Cardiac muscle cell (in vitro differentiated cells and primary cell): ENCODE results near the gene TIMM22. TPM values are rescaled to one million over a fixed set of nuclear protein-coding genes. Genes with fewer than 3 reads are reported as not detected.

Experiments used
- DNase-seq, 2 donors: peaks; one replicate each; pipeline versions ENCODE4 v3.0.0 to v3.0.0-alpha.2; 2010 to 2017; ENCODE audit warnings: low read depth in 1 of 2, low spot score in 1 of 2
- H3K27ac ChIP-seq: fragments of 200-600 bp; sonication (generic); 2 replicates; pipeline ENCODE4 v1.5.1; 2016
- H3K27me3 ChIP-seq: fragments of 200-600 bp; sonication (generic); 2 replicates; pipeline ENCODE4 v1.6.0; 2016; ENCODE audit warnings: control low read depth
- H3K36me3 ChIP-seq: fragments of 200-600 bp; sonication (generic); 2 replicates; pipeline ENCODE4 v1.5.1; 2016; ENCODE audit warnings: control low read depth
- H3K4me1 ChIP-seq: fragments of 200-600 bp; sonication (generic); 2 replicates; pipeline ENCODE4 v1.8.1; 2017; ENCODE audit warnings: low read depth, mild to moderate bottlenecking, mixed run types
- H3K4me3 ChIP-seq: fragments of 200-600 bp; sonication (generic); 2 replicates; pipeline ENCODE4 v1.5.1; 2016; ENCODE audit warnings: mild to moderate bottlenecking
- H3K9me3 ChIP-seq: fragments of 200-600 bp; sonication (generic); 2 replicates; pipeline ENCODE4 v1.5.1; 2017; ENCODE audit warnings: low read depth, mild to moderate bottlenecking, control low read depth
- polyA plus RNA-seq: library from polyadenylated mRNA; unstranded; fragments of >200 nt; fragmentation: Nextera tagmentation; extraction: Ambion mirVana; gene quantifications from 2 replicates; pipeline ENCODE4 v1.2.1, GENCODE V29; 2016
- total RNA-seq: library from RNA; depleted of rRNA; stranded (reverse); fragments of >200 nt; gene quantifications from 2 replicates; pipeline ENCODE4 v1.2.3, GENCODE V29; 2016
- TF ChIP-seq, protein P1 (sequence below): IDR thresholded peaks from 2 replicates; pipeline ENCODE4 v1.5.1; 2012; ENCODE audit warnings: low read depth, mild to moderate bottlenecking, low read length

The TIMM22 gene
- total and polyA plus RNA-seq, 2 experiments from 2014 or later = 28.4 to 33.1 TPM

DNA sequence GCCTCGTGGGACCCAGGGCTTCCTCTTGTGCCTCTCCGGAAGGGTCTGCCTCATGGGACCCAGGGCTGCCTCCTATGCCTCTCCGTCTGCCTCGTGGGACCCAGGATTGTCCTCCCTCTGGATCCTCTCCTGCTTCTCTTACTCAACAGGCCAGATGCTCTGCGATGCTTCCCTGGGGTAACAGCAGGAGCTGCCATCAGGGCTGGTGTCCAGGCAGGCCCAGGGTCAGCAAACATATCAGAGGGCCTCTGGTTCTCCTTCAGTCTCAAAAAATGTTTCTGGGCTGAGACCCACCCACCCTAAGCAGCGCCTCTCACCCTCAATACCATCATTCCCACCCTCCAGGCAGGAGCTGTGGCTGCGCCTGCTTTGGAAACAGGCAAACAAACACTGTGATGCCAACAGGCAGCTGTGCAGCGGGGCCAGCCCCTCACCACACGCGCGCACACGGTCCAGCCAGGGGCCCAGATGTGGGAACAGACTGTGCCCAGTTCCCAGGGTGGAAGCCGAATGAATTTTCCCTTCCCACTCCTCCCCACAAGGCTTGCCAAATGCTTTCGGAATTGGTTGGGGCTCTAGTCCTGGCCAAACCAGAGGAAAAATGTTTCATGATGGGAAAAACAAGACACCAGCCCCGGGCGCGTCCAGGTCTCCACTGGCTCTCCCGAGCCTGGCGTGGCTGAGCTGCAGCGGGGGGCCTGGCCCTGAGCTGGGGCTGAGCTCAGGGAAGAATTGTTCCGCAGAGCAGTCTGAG lies 11.3 kb downstream of the TIMM22 start:
- TF ChIP-seq, protein P1, sequence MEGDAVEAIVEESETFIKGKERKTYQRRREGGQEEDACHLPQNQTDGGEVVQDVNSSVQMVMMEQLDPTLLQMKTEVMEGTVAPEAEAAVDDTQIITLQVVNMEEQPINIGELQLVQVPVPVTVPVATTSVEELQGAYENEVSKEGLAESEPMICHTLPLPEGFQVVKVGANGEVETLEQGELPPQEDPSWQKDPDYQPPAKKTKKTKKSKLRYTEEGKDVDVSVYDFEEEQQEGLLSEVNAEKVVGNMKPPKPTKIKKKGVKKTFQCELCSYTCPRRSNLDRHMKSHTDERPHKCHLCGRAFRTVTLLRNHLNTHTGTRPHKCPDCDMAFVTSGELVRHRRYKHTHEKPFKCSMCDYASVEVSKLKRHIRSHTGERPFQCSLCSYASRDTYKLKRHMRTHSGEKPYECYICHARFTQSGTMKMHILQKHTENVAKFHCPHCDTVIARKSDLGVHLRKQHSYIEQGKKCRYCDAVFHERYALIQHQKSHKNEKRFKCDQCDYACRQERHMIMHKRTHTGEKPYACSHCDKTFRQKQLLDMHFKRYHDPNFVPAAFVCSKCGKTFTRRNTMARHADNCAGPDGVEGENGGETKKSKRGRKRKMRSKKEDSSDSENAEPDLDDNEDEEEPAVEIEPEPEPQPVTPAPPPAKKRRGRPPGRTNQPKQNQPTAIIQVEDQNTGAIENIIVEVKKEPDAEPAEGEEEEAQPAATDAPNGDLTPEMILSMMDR = no peak
- H3K27me3 ChIP-seq = no peaks in the 10 kb centered on the region
- no peak for DNase-seq
- H3K36me3 ChIP-seq = peaks cover 26% of the 10 kb centered on the region
- no peak overlapping the region for H3K4me3 ChIP-seq
- no peaks in the 10 kb centered on the region for H3K9me3 ChIP-seq
- H3K4me1 ChIP-seq = no peaks in the 10 kb centered on the region
- no peak overlapping the region for H3K27ac ChIP-seq

DNA sequence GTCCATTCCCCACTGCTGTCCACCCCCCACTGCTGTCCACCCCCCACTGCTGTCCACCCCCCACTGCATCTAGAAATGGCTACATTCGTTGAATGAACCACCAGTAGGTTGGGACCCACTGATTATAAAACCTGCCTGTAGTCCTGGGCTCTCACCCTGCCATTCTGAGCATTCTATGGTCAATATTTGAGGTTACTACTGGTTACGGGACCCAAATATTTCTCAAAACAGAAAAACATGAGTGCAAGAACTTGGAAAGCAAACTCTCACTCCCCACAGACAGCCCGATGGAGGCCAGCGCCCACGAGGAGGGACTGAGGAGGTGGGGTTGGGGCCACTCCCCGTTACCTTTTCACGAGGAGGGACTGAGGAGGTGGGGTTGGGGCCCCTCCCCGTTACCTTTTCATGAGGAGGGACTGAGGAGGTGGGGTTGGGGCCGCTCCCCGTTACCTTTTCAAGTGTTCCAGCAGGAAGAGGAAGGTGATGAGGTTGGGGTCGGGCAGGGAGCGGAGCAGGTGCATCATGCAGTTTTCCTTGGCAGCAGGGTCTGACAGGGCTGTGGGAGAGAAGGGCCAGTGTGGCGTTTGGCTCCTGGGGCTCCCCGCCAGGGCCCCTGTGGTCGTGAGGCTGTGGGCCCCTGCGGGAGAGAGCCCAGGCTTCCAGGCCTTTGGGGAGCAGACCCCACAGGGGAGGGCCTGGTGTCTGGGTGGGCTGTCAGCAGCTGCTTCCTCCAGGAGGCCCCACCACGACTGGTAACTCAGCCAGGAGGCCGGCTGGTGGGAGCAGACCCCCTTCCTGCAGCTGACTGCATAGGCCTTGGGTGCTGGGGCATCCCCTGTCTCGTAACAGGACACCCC lies 12.5 kb downstream of the TIMM22 start:
- Histone ChIP-seq H3K36me3 (peaks cover 21% of the 10 kb centered on the region), H3K27me3 (no peaks in the 10 kb centered on the region), H3K27ac (no peak overlapping the region), H3K4me3 (no peak overlapping the region), H3K9me3 (no peaks in the 10 kb centered on the region), H3K4me1 (no peaks in the 10 kb centered on the region)
- TF ChIP-seq, protein P1 = no peak
- no peak for DNase-seq

DNA sequence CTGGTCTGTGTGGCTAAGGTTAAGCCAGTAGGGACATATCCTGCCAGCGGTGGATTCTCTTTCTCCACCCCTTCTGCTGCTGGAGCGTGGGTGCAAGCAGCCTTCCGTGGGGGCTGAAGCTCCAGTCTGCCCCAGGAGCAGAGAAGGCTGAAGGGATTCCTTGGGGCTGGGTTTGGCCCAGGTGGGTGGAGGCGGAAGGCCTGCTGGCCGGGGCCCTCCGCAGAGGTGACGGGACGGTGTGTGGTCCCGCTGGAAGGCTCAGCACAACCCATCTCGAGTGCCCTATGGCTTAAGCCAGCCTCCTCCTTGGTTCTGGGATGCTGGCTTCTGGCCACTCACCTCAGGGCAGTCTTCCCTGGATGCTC lies 13.1 kb downstream of the TIMM22 start:
- H3K9me3 ChIP-seq = no peaks in the 10 kb centered on the region
- no peak overlapping the region for H3K27ac ChIP-seq
- no peaks in the 10 kb centered on the region for H3K4me1 ChIP-seq
- no peak for DNase-seq
- TF ChIP-seq, protein P1 = no peak
- no peak overlapping the region for H3K4me3 ChIP-seq
- H3K27me3 ChIP-seq = no peaks in the 10 kb centered on the region
- peaks cover 18% of the 10 kb centered on the region for H3K36me3 ChIP-seq

DNA sequence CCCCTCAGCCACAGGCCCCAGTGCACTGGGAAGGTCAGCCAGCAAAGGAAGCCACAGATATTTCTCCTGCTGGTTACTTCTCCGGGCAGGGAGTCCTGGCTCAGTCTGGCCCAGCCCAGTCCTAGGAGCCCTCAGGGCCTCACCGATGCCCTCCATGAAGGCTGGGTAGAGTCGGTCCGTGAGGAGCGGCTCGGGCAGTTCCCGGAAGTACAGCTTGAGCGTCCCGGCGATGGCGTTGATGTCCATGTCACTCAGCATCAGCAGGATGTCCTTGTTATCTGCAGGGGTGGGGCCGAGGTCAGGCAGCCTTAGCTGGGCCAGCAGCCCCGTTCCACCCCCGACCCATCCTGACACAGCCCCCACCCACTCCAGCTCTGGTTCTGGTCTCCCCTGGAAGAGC lies 13.7 kb downstream of the TIMM22 start:
- H3K9me3 ChIP-seq = no peaks in the 10 kb centered on the region
- no peaks in the 10 kb centered on the region for H3K4me1 ChIP-seq
- no peak for DNase-seq
- H3K27ac ChIP-seq = no peak overlapping the region
- TF ChIP-seq, protein P1 = no peak
- no peak overlapping the region for H3K4me3 ChIP-seq
- no peaks in the 10 kb centered on the region for H3K27me3 ChIP-seq
- H3K36me3 ChIP-seq = peaks cover 13% of the 10 kb centered on the region

- Histone ChIP-seq H3K27me3 (no peaks in the 10 kb centered on the region), H3K36me3 (peaks cover 12% of the 10 kb centered on the region), H3K4me1 (no peaks in the 10 kb centered on the region), H3K4me3 (no peak overlapping the region), H3K9me3 (no peaks in the 10 kb centered on the region), H3K27ac (peak overlapping the region; percentile 42)
- DNase-seq = no peak
- TF ChIP-seq, protein P1 = no peak
Observed at GRCh38 chr17:1011138-1011537, 14.2 kb downstream of the TIMM22 start.
